ENCODE results near the gene FILIP1L. TPM values are rescaled to one million over a fixed set of nuclear protein-coding genes. Genes with fewer than 3 reads are reported as not detected.
A peak's percentile ranks its signal among the peaks of the same experiment; 100 is the strongest.

The FILIP1L gene
- total RNA-seq, 2 donors from 2014 or later = 0.35 to 0.50 TPM

DNA sequence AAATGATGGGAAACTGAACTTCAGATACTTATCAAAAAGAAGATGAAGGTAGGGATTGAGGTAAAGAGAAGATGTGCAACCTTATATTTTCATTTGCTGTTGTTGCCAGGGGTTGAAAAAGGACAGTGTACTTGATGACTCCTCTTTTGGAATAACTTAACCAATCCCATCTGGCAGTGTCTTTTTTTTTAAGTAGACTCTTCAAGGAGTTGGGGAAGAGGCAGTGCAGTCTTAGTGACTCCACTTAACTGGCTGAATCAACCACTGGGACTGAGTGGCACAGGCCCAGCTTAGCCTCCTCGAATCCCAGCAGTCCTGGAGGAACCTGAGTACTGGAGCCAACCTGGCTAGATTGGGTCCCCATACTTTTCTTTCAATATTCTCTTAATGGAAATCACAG is 27.3 kb upstream of the FILIP1L start:
- Mint-ChIP-seq H3K4me3 (no peak overlapping the region), H3K27ac (no peak overlapping the region), H3K9me3 (peaks cover 5% of the 10 kb centered on the region), H3K4me1 (no peaks in the 10 kb centered on the region), H3K27me3 (no peaks in the 10 kb centered on the region), H3K36me3 (ENCODE audit: low read depth) (no peaks in the 10 kb centered on the region)
- no peak for ATAC-seq (replicated peaks)

GRCh38 chr3:100140976-100141375 is 26.7 kb upstream of the FILIP1L start:
- Mint-ChIP-seq H3K4me3 (no peak overlapping the region), H3K27ac (no peak overlapping the region), H3K4me1 (no peaks in the 10 kb centered on the region), H3K9me3 (peaks cover 5% of the 10 kb centered on the region), H3K36me3 (ENCODE audit: low read depth) (no peaks in the 10 kb centered on the region), H3K27me3 (no peaks in the 10 kb centered on the region)
- no peak for ATAC-seq (replicated peaks)

DNA sequence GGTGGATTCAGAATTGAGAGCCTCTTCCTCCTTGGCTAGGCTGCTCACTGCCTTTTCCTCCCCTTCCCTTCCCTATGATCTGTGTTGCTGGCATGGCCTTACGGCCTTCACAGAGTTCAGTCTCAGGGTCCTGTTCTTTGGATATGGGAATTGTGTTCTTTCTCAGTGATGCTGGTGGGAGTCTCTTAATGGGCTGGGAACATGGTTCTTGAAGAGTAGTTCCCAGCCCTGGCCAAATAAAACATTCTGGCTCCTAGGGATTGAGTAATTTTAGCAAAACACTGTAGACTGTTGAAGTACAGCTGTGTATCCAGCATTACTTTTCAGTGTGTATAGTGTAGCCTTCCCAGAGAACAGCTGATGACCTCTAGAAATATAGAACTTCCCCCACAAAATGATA is 22.6 kb upstream of the FILIP1L start:
- no peaks in the 10 kb centered on the region for H3K4me1 Mint-ChIP-seq
- no peaks in the 10 kb centered on the region for H3K27me3 Mint-ChIP-seq
- no peak for ATAC-seq (replicated peaks)
- H3K4me3 Mint-ChIP-seq = no peak overlapping the region
- no peak overlapping the region for H3K27ac Mint-ChIP-seq
- no peaks in the 10 kb centered on the region for H3K36me3 Mint-ChIP-seq (ENCODE audit: low read depth)
- no peaks in the 10 kb centered on the region for H3K9me3 Mint-ChIP-seq

- no peak for ATAC-seq (replicated peaks)
- no peaks in the 10 kb centered on the region for H3K4me1 Mint-ChIP-seq
- H3K36me3 Mint-ChIP-seq (ENCODE audit: low read depth) = no peaks in the 10 kb centered on the region
- no peaks in the 10 kb centered on the region for H3K27me3 Mint-ChIP-seq
- no peaks in the 10 kb centered on the region for H3K9me3 Mint-ChIP-seq
- no peak overlapping the region for H3K4me3 Mint-ChIP-seq
- no peak overlapping the region for H3K27ac Mint-ChIP-seq
Observed at GRCh38 chr3:100131241-100131640, 16.9 kb upstream of the FILIP1L start.

GRCh38 chr3:100129941-100130340 is 15.6 kb upstream of the FILIP1L start:
- Mint-ChIP-seq H3K36me3 (ENCODE audit: low read depth) (no peaks in the 10 kb centered on the region), H3K27ac (no peak overlapping the region), H3K27me3 (no peaks in the 10 kb centered on the region), H3K4me1 (no peaks in the 10 kb centered on the region), H3K4me3 (no peak overlapping the region), H3K9me3 (no peaks in the 10 kb centered on the region)
- no peak for ATAC-seq (replicated peaks)

DNA sequence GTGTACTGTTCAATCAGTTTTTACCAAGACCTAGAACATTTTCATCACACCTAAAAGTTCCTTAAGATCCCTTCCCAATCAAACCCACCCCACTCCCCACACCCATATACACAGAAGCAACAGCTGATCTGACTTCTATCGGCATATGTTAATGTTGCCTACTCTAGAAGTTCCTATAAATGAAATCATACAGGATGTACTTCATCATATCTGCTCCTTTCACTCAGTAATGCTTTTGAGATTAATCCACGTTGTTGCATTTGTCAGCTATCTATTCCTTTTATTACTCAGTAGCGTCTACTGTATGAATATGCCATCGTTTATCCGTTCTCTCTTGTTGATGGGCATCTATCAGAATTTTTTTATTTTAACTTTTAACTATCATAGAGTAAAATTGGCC is 14.3 kb upstream of the FILIP1L start:
- H3K27me3 Mint-ChIP-seq = no peaks in the 10 kb centered on the region
- peak; percentile 26 for ATAC-seq (replicated peaks)
- H3K4me3 Mint-ChIP-seq = no peak overlapping the region
- no peak overlapping the region for H3K27ac Mint-ChIP-seq
- H3K36me3 Mint-ChIP-seq (ENCODE audit: low read depth) = no peaks in the 10 kb centered on the region
- no peaks in the 10 kb centered on the region for H3K9me3 Mint-ChIP-seq
- H3K4me1 Mint-ChIP-seq = no peaks in the 10 kb centered on the region

DNA sequence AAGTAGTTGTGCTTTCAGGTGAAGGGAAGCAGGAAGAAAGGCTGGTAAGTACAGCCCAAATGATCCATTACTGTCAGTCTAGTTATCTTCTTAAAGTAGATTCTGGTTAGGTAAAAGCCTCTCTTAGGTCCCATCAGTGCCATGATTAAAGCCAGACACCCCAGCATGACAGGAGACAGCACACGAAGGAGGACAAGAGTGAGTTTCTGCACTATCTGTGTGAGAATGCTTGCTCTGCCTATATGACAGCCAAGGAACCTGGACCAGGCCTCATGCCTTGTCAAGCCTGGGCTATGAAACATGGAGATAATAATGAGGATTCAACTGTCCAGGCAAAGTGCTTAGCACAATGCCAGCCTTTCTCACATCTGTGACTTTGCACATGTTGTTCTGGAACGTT is 13.5 kb upstream of the FILIP1L start:
- ATAC-seq (replicated peaks) = no peak
- Mint-ChIP-seq H3K4me1 (no peaks in the 10 kb centered on the region), H3K27me3 (no peaks in the 10 kb centered on the region), H3K27ac (no peak overlapping the region), H3K9me3 (no peaks in the 10 kb centered on the region), H3K4me3 (no peak overlapping the region), H3K36me3 (ENCODE audit: low read depth) (no peaks in the 10 kb centered on the region)

- no peaks in the 10 kb centered on the region for H3K4me1 Mint-ChIP-seq
- ATAC-seq (replicated peaks) = no peak
- no peak overlapping the region for H3K4me3 Mint-ChIP-seq
- no peaks in the 10 kb centered on the region for H3K36me3 Mint-ChIP-seq (ENCODE audit: low read depth)
- H3K9me3 Mint-ChIP-seq = no peaks in the 10 kb centered on the region
- H3K27ac Mint-ChIP-seq = no peak overlapping the region
- no peaks in the 10 kb centered on the region for H3K27me3 Mint-ChIP-seq
Observed at GRCh38 chr3:100125161-100125938, 11.0 kb upstream of the FILIP1L start.

DNA sequence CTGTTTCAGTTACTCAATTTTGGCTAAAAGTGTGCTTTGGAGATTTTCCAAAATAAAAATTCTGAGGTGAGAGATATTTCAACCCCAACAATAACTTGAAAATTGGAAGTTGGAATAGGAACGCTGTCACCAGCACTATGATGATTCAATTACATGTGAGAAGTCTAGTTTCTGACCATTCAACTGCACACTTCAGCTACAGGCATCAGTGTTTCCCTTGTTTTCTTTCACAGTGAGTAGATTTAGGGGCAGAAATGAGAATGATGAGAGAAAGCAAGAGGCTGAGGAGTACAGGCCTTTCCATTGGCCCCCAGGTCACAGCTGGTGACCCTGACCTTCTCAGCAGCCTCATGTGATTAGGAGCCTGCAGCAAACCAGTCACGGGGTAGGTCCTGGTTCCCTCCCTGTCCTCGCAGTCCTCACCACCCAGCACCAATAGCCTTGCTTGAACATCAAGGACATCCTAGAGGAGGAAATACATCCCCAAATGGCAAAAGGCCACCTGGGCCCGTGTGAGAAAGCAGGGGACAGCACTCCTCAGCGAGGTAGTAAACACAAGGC is 10.0 kb upstream of the FILIP1L start:
- H3K4me3 Mint-ChIP-seq = no peak overlapping the region
- ATAC-seq (replicated peaks) = peak; percentile 35
- no peaks in the 10 kb centered on the region for H3K36me3 Mint-ChIP-seq (ENCODE audit: low read depth)
- peaks cover 2% of the 10 kb centered on the region for H3K4me1 Mint-ChIP-seq
- peak overlapping the region; percentile 5 for H3K27ac Mint-ChIP-seq
- no peaks in the 10 kb centered on the region for H3K9me3 Mint-ChIP-seq
- no peaks in the 10 kb centered on the region for H3K27me3 Mint-ChIP-seq

DNA sequence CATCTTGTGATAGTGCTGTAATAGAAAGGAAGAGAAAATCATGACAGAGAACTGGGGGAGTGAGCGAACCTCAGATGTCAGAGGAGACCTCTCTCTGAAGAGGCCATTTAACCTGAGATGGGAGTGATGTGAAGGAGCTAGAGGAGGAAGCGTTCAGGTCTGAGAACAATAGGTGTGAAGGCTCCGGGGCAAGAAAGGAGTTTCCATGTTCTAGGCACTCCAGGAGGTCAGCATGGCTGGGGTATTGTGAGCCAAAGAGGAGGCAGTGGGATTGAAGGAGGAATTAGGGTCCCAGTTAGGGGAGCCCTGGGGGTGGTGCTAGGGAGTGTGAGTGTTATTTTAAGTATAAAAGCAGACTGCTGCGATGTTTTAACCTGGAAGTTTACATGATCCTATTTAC is 8.8 kb upstream of the FILIP1L start:
- no peaks in the 10 kb centered on the region for H3K27me3 Mint-ChIP-seq
- no peak overlapping the region for H3K27ac Mint-ChIP-seq
- H3K9me3 Mint-ChIP-seq = no peaks in the 10 kb centered on the region
- H3K4me3 Mint-ChIP-seq = no peak overlapping the region
- H3K36me3 Mint-ChIP-seq (ENCODE audit: low read depth) = no peaks in the 10 kb centered on the region
- ATAC-seq (replicated peaks) = no peak
- H3K4me1 Mint-ChIP-seq = peaks cover 3% of the 10 kb centered on the region

- H3K27ac Mint-ChIP-seq = no peak overlapping the region
Observed at GRCh38 chr3:100122321-100122720, 8.0 kb upstream of the FILIP1L start.

GRCh38 chr3:100120693-100121092 is 6.4 kb upstream of the FILIP1L start:
- Mint-ChIP-seq H3K36me3 (ENCODE audit: low read depth) (no peaks in the 10 kb centered on the region), H3K9me3 (no peaks in the 10 kb centered on the region), H3K4me1 (peaks cover 3% of the 10 kb centered on the region), H3K4me3 (no peak overlapping the region), H3K27me3 (no peaks in the 10 kb centered on the region), H3K27ac (no peak overlapping the region)
- no peak for ATAC-seq (replicated peaks)

More at GRCh38 chr3:100122321-100122720, 8.0 kb upstream of the FILIP1L start:
- H3K4me1 Mint-ChIP-seq = peaks cover 3% of the 10 kb centered on the region
- no peak overlapping the region for H3K4me3 Mint-ChIP-seq
- no peak for ATAC-seq (replicated peaks)
- no peaks in the 10 kb centered on the region for H3K36me3 Mint-ChIP-seq (ENCODE audit: low read depth)
- no peaks in the 10 kb centered on the region for H3K9me3 Mint-ChIP-seq
- H3K27me3 Mint-ChIP-seq = no peaks in the 10 kb centered on the region

DNA sequence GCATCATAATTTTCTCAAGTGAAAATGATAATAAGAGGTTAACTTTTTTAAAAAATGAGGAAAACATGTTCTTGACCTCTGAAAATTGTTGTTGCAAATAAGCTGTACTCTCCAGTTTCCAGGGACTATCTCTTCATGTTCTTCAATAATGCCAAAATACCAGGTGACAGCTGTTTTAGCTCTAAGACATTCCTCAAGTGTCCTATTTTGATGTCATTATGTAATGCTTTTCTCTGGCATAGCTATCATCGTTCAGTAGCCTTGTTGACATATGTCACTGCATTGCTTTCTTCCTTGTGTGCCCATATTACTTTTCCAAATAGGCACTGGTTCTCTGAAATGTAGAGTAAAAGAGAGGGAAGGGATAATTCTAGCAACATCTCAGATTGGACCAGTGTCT is 5.7 kb upstream of the FILIP1L start:
- Mint-ChIP-seq H3K36me3 (ENCODE audit: low read depth) (no peaks in the 10 kb centered on the region), H3K4me1 (peaks cover 3% of the 10 kb centered on the region), H3K9me3 (no peaks in the 10 kb centered on the region), H3K27me3 (no peaks in the 10 kb centered on the region), H3K4me3 (no peak overlapping the region), H3K27ac (no peak overlapping the region)
- no peak for ATAC-seq (replicated peaks)

DNA sequence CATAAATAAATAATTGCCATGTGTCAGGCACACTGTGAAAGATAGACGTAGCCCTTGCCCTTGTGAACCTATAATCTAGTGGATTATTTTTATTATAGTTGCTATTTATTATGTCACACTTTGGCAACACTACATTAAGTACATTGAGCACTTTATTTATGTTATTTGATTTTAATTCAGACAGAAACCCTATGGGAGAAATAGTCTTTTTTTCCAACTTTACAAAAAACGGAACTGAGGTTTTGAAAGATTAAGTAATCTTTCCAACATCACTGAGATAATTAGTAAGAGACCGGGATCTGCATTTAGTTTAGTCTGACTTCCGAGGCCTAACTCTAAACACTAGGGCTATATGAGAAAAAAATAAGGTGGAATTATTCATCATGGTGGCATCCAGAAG is 2.8 kb upstream of the FILIP1L start:
- Mint-ChIP-seq H3K4me3 (no peak overlapping the region), H3K27me3 (no peaks in the 10 kb centered on the region), H3K9me3 (no peaks in the 10 kb centered on the region), H3K27ac (no peak overlapping the region), H3K36me3 (ENCODE audit: low read depth) (no peaks in the 10 kb centered on the region), H3K4me1 (peaks cover 3% of the 10 kb centered on the region)
- no peak for ATAC-seq (replicated peaks)

- Mint-ChIP-seq H3K27ac (no peak overlapping the region), H3K9me3 (no peaks in the 10 kb centered on the region), H3K36me3 (ENCODE audit: low read depth) (no peaks in the 10 kb centered on the region), H3K4me3 (no peak overlapping the region), H3K4me1 (no peaks in the 10 kb centered on the region), H3K27me3 (no peaks in the 10 kb centered on the region)
- ATAC-seq (replicated peaks) = no peak
Observed at GRCh38 chr3:100113723-100114412, 433 bp downstream of the FILIP1L start.

Data from activated T-helper 17 cell treated with anti-CD3 and anti-CD28 coated beads, Interleukin-2, amount 50 U/mL, for 72 hours (primary cell).